NB4 (cell line): ENCODE measurements around the gene HOXA4.

ENCODE experiments used
- DNase-seq: peaks from one replicate; pipeline ENCODE4 v3.0.0; 2010; ENCODE audit warnings: low read depth
- H3K4me3 ChIP-seq: one replicate; pipeline ENCODE4 v1.5.1; 2011; ENCODE audit warnings: mild to moderate bottlenecking, low read depth, low read length, moderate library complexity
- CTCF ChIP-seq: IDR thresholded peaks from one replicate; pipeline ENCODE4 v1.5.1; 2012; ENCODE audit warnings: low read depth, low read length
- MAX ChIP-seq: IDR thresholded peaks from 2 replicates; pipeline ENCODE4 v1.6.1; 2011; ENCODE audit warnings: low read depth, low read length
- MYC ChIP-seq: IDR thresholded peaks from 2 replicates; pipeline ENCODE4 v1.6.1; 2011; ENCODE audit warnings: low read depth, low read length
- POLR2A ChIP-seq: IDR thresholded peaks from 2 replicates; pipeline ENCODE4 v1.6.1; 2011; ENCODE audit warnings: mild to moderate bottlenecking; ENCODE audit not compliant: insufficient read length; ENCODE audit errors: extremely low read depth

HOXA4 gene

GRCh38 chr7:27123007-27123476 lies 7.5 kb downstream of the HOXA4 start:
- H3K4me3 ChIP-seq: no peak overlapping the region
- no peak for TF ChIP-seq CTCF
- no peak for TF ChIP-seq MAX
- TF ChIP-seq MYC: no peak
- no peak for TF ChIP-seq POLR2A
- DNase-seq: no peak

- TF ChIP-seq POLR2A (no peak), MAX (no peak), MYC (no peak), CTCF (no peak)
- no peak overlapping the region for H3K4me3 ChIP-seq
- DNase-seq: no peak
Measured at GRCh38 chr7:27122077-27122910, 8.3 kb downstream of the HOXA4 start.

GRCh38 chr7:27121684-27122076 lies 8.9 kb downstream of the HOXA4 start:
- DNase-seq: no peak
- TF ChIP-seq MYC (no peak), CTCF (no peak), POLR2A (no peak), MAX (no peak)
- H3K4me3 ChIP-seq: no peak overlapping the region

- TF ChIP-seq MAX (no peak), CTCF (no peak), POLR2A (no peak), MYC (no peak)
- DNase-seq: no peak
- H3K4me3 ChIP-seq: no peak overlapping the region
Measured at GRCh38 chr7:27119412-27119911, 11.1 kb downstream of the HOXA4 start.

- H3K4me3 ChIP-seq: no peak overlapping the region
- TF ChIP-seq MYC (no peak), POLR2A (no peak), CTCF (no peak), MAX (no peak)
- DNase-seq: no peak
Measured at GRCh38 chr7:27118580-27118979, 12.0 kb downstream of the HOXA4 start.
